ENCODE data around the gene PHLDB3.
"Not testable (repeated sequence)": the region's sequence is repeated elsewhere in the genome, so short reads cannot be mapped to it uniquely, and the experiment has no call there.

The PHLDB3 gene

DNA sequence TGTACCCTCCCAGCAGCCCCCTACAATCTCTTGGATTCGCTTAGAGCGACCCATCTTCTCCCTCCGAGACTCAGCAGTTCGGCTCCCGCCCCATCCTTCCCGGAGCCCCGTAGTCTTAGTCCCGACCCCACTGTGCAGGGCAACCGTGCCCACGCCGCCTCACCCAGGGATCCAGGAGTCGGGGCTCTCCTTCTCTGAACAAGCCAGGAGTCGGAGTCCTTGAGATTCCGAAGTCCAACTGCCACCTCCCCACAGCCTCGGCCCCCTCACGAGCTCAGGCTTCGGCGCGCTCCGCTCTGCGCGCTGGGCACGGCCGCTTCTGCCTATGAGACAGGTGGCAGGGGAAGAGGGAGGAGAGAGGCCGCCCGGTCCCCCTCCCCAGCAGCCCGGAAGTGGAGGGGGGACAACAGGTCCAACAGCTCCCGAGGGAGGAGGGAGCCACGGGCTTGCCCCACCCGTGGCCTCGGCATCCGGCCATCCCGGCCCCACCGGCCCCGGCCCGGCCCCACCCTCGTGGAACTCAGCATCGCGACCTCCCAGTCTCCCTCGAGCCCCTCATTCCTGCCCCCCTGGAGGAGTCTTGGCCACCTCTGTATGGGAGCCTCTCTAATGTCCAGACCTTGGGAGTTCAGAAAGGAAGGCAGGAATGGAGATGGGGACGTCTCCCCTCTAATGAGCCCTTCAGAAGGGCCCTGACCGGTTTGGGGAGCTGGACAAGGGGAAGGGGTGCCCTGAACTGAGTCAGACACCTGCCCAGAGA lies at the start of gene PHLDB3:
Gene PHLDB3 (minus strand): TSS at position 321 of the 760 bp plus-strand sequence. CDS start 628 bp downstream, outside the sequence.
- peak; percentile 46 for DNase-seq

DNA sequence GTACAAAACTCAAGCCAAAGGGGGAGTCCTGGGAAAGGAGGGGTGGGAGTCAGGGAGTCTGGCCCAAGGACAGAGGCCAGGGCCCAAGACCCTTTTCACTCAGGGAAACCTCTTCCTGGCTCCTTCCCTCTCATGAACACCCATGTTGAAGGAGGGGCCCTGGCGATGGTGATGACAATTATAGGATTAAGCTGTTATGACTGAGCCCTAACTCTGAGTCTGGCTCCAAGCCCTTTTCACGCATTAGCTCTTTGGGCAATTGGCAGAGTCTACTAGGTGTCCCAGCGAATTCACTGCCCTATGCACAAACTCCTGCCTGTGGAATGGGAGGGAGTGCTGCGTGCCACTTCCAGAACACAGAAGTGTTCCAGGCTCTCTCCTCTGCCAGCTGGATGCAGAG lies 49.1 kb upstream of the PHLDB3 start:
- DNase-seq: no peak

DNA sequence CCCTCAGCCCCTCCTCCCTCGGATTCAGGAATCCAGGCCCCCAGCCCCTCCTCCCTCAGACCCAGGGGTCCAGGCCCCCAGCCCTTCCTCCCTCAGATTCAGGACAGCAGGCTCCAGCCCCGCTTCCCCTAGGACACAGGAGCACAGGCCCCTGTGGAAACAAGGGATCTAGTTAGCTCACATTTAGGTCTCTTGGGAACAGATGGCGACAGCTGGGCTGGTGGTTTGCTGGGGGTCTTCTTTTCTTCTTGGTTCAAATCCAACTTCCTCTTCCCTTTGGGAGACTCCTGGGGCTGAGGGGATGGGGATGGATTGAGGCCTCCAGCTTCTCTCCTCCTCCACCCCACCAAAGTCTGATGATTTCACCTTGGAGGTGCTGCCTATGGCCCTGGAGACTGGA lies 48.1 kb upstream of the PHLDB3 start:
- no peak for DNase-seq

DNA sequence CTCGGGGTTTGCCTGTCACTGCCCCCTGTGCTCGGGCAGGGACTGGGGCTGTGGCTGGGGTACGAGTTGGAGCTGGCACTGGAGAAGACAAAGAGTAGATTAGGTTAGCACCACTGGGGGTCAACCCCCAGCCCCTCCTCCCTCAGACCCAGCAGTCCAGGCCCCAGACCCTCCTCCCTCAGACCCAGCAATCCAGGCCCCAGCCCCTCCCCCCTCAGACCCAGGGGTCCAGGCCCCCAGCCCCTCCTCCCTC lies 47.6 kb upstream of the PHLDB3 start:
- DNase-seq: no peak

DNA sequence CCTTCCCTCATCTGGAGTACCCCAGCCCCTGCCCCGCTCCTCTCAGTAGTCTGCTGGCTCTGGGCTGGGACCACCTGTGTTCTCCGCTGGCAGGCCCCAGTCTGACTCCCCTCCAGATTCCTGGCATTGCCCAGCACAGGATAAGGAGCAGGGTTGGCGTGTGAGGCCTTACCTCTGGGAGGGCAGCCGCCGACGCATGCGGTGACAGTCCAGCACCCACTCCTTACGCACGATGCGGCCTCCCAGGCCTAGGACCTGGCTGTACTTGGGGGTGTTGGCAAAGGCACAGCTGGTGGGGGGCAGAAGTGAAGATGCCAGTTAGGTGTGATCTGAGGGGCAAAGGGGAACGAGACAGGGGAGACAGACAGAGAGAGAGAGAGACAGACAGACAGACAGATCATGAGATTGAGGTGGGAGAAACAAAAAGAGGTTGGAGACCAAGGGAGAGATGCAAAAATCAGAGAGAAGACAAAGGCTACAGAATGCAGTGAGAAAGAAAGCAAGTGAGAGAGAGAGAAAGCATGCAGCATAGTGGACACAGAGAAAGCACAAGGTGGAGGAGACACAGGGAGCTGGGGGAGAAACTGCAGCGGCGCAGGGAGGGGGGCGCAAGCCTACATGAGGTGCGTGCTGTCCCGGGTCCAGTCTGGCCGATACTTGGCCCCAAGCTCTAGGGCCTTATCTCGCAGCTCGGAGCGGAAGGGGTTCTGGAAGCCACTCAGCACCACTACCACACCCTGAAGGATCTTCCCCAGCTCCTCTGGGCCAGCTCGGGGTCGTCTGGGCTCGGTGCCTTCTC lies 47.1 kb upstream of the PHLDB3 start:
- no peak for DNase-seq

DNA sequence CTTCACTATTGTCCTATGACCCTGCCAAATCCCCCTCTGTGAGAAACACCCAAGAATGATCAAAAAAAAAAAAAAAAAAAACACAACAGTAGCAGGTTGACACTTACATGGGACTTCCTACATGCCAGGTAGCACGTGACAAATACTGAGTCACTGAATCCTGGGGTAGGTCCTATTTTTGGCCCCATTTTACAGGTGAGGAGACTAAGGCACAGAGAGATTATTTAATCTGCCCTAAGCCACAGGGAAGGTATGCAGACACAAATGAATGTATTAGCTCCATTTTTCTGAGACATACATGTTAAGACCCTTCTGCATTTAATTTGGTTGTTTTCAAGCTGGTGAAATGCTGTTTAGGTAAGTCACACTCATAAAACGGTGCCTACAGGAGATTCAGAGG lies 44.2 kb upstream of the PHLDB3 start:
- no peak for DNase-seq

DNA sequence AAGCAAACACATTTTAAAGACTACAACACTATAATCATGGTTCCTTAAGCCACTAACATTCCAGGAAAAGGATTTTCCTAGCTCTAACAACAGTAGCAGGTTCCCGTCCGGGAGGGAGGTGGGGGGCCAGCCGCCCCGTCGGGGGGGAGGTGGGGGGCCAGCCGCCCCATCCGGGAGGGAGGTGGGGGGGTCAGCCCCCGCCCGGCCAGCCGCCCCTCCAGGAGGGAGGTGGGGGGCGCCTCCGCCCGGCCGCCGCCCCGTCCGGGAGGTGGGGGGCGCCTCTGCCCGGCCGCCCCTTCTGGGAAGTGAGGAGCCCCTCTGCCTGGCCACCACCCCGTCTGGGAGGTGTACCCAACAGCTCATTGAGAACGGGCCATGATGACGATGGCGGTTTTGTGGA lies 43.4 kb upstream of the PHLDB3 start:
- DNase-seq: not testable (repeated sequence)

DNA sequence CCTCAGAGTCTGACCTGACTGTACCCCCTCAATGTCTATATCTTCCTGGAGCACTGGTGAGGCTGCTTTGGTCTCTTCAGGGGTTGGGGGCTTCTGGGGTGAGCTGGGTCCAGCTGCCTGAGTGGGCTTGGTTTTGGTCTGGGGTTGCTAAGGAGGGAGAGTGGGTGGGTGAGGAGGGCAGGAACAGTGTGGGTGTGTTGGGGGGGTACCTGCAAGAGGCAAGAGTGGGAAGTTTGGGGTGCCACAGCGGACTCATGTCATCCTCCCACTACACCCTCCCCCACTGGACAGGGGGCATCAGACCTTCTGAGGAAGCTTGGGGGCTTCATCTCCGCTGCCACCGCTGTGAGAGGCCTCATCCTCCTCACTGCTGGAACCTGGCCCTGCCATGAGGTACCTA lies 42.0 kb upstream of the PHLDB3 start:
- DNase-seq: no peak

DNA sequence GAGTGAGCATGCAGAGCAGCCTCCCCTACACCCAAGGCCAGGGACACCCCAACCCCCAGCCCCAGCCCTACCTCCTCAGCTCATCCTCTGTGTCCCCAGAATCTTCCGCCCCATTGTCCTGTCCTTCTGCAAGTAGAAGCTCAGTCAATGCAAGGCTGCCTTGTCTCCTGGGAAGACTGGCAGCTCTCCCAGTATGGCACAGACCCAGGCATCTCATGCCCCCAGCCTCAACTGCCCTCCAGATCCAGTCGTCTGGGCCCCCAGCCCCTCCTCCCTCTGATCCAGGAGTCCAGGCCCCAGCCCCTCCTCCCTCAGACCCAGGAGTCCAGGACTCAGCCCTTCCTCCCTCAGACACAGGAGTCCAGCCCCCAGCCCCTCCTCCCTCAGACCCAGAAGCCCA lies 41.4 kb upstream of the PHLDB3 start:
- no peak for DNase-seq

DNA sequence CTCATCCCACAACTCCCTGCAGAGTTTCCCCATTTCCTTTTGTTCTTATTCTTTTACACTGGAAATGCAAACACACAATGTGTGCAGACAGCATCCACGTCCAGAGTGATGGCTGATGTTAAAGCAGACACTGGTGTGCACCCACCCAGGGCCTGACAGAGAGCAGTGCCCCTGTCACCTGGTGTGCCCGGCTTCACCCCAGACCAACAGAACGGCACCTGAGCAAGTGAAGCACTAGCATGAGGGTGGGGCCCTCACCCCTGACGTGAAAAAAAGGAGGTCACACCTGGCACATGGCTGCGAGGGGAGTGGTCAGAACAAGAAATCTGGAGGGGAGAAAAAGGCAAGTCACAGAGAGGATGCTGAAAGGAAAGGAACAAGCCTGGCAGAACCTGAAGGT lies 40.7 kb upstream of the PHLDB3 start:
- no peak for DNase-seq

DNA sequence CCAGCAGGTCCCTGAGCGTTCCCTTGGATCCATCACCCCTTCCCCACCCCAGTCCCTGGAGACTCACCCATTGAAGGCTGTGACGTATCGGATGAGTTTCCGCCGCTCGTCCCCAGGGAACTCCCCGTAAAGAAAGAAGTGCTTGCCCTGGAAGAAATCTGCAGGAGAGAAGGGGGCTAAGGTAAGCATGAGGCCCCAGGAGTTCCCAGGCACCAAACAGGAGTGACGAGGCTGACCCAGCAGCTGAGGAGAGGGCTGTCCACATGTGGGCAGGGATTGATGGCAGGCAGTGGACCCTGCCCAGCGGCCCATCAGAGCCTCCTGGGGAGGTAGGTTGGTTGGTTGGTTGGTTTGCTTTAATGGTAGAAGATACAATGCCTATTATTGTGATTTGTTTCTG lies 39.5 kb upstream of the PHLDB3 start:
- DNase-seq: no peak

DNA sequence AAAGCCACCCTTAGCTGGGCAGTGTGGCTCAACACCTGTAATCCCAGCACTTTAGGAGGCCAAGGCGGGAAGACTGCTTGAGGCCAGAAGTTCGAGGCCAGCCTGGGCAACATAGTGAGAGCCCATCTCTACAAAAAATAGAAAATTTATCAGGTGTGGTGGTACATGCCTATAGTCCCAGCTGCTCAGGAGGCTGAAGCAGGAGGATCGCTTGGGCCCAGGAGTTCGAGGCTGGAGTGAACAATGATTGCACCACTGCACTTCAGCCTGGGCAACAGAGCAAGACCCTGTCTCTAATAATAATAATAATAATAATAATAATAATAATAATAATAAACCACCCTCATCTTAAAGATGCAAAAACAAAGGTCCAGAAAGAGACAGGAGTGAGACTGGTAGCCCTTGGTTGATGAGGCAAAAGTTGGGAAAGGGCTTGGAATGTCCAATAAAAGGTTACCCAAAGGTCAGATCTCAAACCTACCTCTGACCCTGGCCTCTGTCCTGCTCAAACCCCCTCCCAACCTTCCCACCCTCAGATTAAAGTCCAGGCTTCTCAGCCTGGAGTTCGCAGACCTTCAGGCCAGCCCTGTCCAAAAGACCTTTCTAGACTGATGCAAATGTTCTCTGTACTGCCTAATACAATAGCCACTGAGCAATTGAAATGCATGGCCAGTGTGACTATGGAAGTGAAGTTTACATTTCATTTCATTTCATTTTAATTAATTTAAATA lies 37.5 kb upstream of the PHLDB3 start:
- no peak for DNase-seq

DNA sequence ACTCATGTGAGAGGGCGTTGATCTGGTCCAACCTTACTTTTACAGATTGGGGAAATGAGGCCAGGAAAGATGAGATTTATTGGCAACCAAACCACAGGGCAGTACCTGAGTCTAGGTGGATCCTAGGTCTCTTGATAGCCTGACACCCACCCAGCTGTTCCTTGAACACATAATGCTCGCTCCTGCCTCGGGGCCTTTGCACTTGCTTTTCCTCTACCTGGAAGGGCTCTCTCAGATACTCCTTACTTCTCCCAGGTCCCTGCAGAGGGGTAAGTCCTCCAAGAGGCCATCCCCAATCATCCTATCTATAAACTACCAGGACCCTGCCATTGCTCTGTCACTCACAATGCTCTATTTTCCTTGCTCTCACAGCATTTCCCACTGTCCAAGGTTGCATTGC lies 35.8 kb upstream of the PHLDB3 start:
- DNase-seq: no peak

DNA sequence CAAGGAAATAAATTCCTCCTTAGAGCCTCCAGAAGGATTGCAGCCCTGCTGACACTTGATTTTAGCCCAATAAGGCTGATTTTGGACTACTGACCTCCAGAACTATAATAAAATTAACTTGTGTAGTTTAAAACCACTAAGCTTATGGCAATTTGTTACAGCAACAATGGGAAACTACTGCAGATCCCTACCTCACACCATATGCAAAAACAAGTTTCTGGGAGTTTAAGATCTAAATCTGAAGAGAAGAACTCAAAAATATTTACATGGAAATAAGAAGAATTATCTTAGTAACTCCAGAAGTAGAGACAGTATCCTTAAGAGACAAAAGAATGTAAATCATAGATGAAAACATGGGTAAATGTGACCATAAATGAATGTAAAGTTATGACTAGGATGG lies 34.4 kb upstream of the PHLDB3 start:
- DNase-seq: no peak

DNA sequence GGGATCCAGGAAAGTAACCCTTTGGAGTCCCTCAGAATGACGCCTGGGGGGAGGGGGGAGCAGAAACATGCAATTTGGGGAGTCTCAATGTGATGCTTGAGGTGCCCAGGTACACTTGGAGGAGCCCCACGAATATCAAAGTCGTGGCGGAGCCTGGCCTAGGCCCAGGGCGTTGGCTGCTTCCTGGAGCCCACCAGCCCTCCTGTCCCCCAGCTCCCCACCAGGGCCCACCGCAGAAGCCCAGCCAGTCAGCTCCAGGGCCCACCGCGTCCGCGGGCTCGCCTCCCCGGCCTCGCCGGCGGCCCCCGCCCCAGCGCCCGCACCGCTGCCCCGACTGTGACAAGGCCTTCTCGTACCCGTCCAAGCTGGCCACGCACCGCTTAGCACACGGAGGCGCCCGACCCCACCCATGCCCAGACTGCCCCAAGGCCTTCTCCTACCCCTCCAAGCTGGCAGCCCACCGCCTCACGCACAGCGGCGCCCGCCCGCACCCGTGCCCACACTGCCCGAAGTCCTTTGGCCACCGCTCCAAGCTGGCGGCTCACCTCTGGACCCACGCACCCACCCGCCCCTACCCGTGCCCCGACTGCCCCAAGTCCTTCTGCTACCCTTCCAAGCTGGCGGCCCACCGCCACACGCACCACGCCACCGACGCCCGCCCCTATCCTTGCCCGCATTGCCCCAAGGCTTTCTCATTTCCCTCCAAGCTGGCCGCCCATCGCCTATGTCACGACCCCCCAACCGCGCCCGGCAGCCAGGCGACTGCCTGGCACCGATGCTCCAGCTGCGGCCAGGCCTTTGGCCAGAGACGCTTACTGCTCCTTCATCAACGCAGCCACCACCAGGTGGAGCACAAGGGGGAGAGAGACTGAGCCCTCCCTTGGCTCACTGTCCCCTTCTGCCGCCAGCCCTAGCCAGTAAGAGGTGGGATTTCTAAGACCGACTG lies 30.5 kb upstream of the PHLDB3 start:
- peak; percentile 16 to 33 for DNase-seq

DNA sequence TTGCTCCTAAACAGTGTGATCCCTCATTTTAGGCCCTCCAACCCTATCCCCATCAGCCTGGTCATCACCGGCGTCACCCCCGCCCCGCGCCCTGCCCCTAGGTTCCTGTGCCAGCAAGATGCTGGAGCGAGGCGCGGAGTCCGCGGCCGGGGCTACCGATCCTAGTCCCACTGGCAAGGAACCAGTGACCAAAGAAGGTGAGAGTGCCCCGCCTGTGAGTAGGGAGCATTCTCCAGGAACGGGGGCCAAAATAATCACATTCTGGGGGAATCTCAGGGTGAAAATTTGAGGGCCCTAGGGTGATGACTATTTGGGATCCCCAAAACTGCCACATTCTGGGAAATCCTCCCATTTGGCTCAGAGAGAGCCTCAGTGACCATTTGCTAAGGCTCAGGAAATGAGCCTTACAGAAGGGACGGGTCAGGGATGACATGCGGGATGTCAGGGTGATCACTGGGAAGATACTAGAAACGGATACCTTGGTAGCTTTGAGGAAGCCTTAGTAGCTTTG lies 29.8 kb upstream of the PHLDB3 start:
- DNase-seq: no peak

DNA sequence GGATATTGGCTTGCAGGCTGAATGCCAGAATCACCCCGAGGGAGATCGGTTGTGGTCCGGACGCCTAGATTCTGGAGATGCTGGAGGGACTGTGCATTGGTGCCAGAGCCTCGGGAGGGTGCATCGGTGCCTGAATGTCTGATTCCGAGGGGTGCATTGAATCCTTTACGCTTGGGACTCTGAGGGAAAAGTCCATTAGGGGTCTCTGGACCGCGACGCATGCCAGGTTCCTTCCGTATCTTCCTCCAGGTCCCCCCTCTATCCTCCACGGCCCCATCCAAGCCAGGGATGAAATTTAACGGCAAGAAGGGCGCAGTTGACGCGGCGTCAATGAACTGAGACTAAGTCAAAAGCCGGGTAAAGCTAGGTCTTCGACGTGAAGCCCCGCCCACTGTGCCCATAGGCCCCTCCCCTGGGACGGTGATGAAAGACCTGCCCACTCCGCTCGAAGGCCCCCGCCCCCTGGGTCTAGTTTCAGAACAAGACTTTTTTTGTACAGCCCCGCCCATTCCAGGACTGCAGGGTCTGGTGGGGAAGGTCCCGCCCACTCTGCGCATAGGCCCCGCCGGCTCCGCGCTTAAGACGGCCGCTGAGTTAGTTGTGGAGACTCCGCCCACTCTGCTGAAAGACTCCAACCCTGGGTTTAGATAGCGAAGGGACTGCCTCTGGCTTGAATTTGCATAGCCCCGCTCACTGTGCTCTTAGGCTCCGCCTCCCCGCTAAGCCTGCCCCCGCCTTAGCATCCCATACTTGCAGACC lies 29.2 kb upstream of the PHLDB3 start:
- peak; percentile 87 to 94 for DNase-seq

DNA sequence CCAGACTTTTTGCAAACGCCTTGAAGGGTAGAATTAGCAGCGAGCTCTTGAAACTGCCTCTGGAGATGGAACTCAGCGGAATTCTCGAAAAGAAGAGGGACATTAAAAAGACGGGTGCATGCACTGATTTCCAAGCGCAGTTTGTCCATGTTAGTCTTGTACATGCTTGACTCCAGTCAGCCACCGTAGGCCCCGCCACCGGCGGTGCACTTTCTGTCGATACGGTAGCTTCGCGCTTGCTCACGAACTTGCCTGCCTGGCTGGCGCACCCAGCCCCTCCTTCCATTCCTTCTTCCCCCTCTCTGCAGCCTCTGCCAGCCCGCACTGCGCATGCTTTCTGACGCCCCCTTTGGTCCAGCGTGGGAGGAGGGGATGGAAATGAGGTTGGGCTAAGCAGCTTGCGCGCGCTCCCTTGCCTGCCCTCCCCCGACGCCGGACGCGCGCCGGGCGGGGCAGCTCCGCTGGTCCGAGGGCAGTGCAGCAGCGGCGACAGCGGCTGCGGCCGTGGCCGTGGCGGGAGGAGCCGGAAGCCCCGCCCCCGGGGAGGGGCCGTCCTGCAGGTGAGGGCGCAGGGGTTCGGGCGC lies 28.5 kb upstream of the PHLDB3 start, which contains the start of gene ZNF575:
Gene ZNF575 (plus strand): TSS at position 227 of the 584 bp plus-strand sequence. CDS start 1,235 bp downstream, outside the sequence.
- peak; percentile 85 to 89 for DNase-seq

DNA sequence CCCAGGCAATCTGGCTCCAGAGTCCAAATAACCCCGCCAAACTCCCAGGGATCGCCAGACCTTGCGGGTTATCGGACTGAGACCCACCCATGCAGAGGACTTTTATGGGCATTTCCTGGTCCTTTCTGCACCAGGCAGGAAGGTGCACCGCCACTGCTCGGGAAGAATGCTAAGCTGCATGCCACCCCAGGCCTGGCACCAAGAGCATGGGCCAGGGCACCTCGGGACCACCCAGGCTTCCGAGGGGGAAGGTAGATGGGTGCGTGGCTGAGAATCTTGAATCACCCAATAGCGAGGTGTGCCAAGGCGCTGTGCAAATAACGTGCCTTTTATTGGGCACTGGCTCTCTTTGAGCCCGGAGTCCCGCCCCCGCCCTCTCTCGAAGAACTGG lies 28.0 kb upstream of the PHLDB3 start:
- no peak for DNase-seq

DNA sequence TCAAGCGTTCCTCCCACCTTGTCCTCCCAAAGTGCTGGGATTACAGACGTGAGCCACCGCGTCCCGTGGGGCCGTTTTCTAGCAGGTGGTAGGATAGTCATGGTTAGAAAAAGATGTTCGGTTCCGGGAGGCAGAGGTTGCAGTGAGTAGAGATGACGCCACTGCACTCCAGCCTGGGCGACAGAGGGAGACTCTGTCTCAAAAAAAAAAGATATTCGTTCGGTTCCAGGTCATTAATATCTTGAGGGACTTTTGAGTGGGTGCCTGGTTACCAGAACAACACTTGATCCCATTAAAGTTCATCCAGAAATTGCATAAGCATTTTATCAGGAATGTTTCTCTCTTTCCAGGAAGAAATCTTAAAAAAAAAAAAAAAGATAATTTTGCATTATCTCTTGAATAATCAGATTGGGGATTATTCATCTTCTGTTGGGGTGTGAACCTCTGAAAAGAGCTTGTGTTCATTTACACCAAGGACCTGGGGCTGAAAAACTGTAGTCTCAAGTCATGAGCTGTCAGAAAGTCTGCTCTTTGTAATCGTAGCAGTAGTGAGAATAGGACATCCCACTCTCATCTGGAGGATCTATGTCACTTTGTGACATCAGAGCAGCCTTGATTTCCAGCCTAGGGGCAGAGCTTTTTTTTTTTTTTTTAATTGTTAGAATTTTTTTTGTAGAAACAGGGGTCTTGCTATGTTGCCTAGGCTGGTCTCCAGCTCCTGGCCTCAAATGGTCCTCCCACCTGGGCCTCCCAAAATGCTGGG lies 23.5 kb upstream of the PHLDB3 start:
- DNase-seq: no peak
